Spleen (tissue), 7 donors: ENCODE measurements around the gene HMGCL.

ENCODE experiments used
- POLR2A ChIP-seq, 3 donors: fragments of 450-650 bp; IDR thresholded peaks; one replicate each; pipeline ENCODE4 v1.5.1; 2017; ENCODE audit warnings: antibody characterized with exemption in 3 of 3, mild to moderate bottlenecking in 1 of 3
- POLR2AphosphoS5 ChIP-seq, 3 donors: sonication (generic); formaldehyde crosslinking; IDR thresholded peaks; one replicate each; pipeline ENCODE4 v1.5.1; 2017; ENCODE audit warnings: antibody characterized with exemption in 3 of 3
- TF ChIP-seq, protein P1 (sequence below), 11 experiments: fragments of 200-600 bp in 7 of 11; fragments of 450-650 bp in 4 of 11; sonication (generic) in 4 of 11; IDR thresholded peaks in 8 of 11; conservative IDR thresholded peaks in 3 of 11; 1 replicate in 7 of 11; 2 replicates in 4 of 11; pipeline versions ENCODE4 v1.4.0 to v1.8.0; 2016 to 2021; ENCODE audit warnings: antibody characterized with exemption in 11 of 11, inconsistent platforms in 4 of 11, mild to moderate bottlenecking in 1 of 11
- donor health status: DM: no; HTN: no; CAD: no; lungs with moderate emphysema.
- donor health status: DM: no; HTN: no; CAD: no.
- donor health status: DM: no; HTN: no; CAD: no.

- TF ChIP-seq, protein P1, sequence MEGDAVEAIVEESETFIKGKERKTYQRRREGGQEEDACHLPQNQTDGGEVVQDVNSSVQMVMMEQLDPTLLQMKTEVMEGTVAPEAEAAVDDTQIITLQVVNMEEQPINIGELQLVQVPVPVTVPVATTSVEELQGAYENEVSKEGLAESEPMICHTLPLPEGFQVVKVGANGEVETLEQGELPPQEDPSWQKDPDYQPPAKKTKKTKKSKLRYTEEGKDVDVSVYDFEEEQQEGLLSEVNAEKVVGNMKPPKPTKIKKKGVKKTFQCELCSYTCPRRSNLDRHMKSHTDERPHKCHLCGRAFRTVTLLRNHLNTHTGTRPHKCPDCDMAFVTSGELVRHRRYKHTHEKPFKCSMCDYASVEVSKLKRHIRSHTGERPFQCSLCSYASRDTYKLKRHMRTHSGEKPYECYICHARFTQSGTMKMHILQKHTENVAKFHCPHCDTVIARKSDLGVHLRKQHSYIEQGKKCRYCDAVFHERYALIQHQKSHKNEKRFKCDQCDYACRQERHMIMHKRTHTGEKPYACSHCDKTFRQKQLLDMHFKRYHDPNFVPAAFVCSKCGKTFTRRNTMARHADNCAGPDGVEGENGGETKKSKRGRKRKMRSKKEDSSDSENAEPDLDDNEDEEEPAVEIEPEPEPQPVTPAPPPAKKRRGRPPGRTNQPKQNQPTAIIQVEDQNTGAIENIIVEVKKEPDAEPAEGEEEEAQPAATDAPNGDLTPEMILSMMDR (IDR thresholded peaks at IDR 0.05 in 8 of 11, conservative IDR thresholded peaks at IDR 0.05 in 3 of 11) = no peak
- TF ChIP-seq POLR2A (IDR thresholded peaks at IDR 0.05) = no peak
- no peak for TF ChIP-seq POLR2AphosphoS5 (IDR thresholded peaks at IDR 0.05)
Measured at GRCh38 chr1:23814016-23814415, 11.2 kb downstream of the HMGCL start.
